ENCODE measurements around the gene ITSN1.
"Not testable (repeated sequence)": the region's sequence is repeated elsewhere in the genome, so short reads cannot be mapped to it uniquely, and the experiment has no call there.

The ITSN1 gene

DNA sequence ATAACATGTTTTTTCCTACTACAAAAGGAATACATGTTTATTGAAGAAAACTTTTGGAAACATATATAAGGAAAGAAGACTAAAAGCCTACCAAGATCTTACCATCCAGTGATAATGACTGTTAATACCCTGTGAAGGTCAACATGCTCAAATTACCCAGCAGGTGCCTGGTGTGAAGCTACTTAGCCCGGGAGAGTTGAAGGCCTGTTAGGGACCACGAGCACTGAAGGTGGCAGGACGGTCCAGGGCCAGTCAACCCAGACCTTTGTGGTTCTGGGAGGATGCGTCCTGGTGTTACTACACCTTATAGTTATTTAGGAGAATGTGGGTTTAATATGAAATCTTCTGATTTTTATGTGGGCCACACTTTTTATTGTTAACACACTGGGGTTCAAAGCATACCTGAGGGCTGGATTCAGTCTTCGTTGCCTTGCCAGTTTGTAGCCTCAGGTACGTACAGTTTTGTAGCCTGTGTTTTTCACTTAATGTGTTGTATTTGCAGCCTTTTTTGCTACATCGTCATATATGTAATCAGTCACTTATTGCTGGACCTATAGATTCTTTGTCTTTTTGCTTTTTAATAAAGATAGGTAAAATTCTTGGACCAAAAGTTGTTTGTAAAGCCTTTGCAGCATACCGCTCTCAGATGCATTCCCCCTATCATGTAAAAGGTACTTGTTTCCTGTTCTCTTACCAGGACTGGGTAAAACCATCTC is 9.8 kb downstream of the ITSN1 start:
- no peak for DNase-seq

DNA sequence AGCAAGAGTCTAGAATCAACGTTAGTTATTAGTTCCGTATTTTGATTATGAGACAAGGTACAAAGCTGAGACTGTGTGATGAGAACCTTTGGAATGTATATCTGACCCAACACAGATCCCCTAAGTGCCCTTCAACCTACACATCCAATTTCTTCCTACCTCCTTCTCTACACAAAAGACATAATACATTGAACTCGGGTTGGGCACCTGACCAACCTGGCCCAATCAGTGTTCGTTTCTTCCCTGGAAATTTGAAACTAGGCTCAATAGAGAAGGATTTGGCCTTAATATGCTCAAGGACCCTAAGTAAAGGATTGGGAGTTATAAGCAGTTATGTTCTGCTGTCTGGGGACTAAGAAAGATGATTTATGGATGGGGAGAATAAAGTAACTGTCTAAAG is 12.1 kb downstream of the ITSN1 start:
- no peak for DNase-seq

DNA sequence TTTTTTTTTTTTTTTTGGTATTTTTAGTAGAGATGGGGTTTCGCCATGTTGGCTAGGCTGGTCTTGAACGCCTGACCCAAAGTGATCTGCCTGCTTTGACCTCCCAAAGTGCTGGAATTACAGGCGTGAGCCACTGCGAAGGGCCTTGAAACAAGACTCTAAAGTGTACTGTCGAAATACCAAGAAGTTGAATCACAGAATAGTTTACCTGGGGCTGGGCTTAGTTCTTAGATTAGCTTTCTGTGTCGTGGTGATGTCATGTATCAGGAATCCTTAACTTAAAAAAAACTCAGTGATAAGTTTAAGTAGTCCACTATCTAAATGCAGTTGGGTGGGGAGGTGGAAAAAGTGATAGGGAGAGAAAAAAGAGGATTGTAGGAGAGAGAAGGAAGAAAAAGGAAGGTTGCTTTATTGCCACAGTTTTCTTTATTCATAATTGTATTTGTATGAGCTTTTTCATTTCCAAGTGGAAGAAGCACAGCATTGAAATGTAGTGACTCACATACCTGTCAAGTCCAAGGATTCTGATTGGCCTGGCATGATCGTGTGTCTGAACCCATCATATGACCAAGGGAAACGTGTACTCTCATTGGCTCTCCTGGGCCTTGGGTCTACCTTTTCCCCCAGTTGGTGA is 13.4 kb downstream of the ITSN1 start:
- DNase-seq: no peak

DNA sequence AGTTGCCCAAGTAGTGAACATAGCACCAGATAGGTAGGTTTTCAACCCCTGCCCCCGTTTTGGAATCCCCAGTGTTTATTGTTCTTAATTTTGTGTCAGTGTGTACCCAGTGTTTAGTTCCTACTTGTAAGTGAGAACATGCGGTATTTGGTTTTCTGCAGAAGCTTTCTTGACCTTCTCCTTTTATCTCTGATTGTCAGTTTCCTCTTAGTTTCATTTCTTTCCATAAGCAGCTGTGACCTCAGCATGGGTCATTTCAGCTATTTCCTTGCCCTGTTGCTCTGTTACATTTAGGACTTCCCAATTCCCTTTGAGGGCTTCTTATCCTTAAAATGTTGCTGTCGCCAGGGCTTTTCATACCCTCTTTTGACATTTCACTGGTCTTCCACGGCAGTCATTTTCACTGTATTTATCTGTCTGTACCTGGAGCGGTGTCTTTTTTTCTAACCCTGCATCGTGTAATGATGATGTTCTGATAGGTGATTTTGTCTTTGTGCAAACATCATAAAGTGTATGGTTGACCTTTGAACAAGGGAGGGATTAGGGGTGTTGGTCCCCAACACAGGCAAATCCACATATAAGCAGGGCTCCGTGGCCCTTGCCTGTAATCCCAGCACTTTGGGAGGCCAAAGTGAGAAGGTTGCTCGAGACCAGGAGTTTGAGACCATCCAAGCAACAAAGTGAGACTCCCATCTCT is 15.0 kb downstream of the ITSN1 start:
- DNase-seq: no peak

GRCh38 chr21:33658919-33659567 is 16.7 kb downstream of the ITSN1 start:
- no peak for DNase-seq

- no peak for DNase-seq
These were observed 17.3 kb downstream of the ITSN1 start for GRCh38 chr21:33659568-33659949.

GRCh38 chr21:33660406-33660805 is 18.1 kb downstream of the ITSN1 start:
- DNase-seq: no peak

GRCh38 chr21:33661146-33661545 is 18.8 kb downstream of the ITSN1 start:
- DNase-seq: no peak

DNA sequence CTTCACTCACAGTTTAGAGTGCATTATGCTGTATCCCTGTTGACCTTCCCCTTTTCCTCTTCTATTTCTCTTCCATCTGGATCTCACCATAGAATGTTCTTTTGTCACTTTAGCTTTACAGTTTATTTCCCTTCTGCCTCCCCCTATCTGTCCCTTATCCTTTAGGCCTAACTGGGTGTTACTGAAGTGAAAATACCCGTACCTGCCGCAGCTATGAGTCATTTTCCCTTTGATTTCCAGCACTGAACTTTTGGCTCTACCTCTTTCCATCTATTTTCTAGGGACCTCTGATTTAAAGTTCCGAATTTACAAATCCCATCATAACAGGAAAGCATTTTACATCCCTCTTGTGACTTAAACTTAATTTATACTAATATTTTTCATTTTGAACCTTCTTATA is 19.7 kb downstream of the ITSN1 start:
- DNase-seq: no peak

- no peak for DNase-seq
These were observed 20.9 kb downstream of the ITSN1 start for GRCh38 chr21:33663241-33663640.

DNA sequence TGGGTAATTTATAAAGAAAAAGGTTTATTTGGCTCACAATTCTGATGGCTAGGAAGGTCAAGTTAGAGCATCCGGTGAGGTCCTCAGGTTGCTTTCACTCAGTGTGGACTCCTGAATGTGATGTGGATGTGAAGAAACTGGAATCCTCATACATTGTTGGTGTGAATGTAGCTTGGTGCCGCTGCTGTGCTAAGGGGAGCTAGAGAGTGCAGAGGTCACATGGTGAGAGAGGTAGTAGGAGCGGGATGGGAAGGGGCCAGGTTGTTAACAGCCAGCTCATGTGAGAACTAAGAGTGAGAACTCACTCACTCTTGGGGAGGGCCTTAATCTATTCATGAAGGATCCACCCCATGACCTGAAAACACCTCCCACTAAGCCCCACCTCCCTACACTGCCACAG is 21.8 kb downstream of the ITSN1 start:
- no peak for DNase-seq

DNA sequence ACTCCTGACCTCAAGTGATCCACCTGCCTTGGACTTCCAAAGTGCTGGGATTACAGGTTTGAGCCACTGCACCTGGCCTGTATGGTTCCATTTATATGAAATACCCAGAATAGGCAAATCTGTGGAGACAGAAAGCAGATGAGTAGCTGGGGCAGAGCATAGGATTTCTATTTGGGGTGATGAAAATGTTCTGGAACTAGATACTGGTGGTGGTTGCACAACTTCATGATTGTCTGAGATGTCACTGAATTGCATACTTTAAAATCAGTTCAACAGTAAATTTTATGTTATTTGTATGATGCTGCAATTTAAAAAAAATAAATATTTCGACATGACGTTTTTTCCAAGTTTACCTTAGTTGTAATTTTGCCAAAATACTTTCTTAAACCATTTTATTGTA is 23.9 kb downstream of the ITSN1 start:
- no peak for DNase-seq

DNA sequence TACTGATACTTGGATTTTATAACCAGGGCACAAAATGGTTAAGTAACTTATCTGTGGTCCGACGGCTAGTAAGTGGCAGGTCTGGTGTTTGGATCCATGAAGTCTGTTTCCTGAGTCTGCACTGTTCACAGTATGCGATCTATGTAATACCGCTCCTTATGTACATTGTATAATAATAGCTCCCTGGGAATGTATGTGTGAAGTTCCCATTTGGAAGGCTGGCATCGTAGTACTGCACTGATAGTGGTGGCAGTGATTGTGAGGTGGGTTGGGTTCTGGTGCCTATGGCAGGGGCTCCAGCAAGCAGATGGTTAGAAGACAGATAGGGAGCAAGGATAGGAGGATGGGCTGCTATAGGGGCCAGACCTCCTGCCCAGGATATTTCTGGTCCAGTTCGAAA is 25.3 kb downstream of the ITSN1 start:
- DNase-seq: no peak

GRCh38 chr21:33668180-33668579 is 25.9 kb downstream of the ITSN1 start:
- no peak for DNase-seq

DNA sequence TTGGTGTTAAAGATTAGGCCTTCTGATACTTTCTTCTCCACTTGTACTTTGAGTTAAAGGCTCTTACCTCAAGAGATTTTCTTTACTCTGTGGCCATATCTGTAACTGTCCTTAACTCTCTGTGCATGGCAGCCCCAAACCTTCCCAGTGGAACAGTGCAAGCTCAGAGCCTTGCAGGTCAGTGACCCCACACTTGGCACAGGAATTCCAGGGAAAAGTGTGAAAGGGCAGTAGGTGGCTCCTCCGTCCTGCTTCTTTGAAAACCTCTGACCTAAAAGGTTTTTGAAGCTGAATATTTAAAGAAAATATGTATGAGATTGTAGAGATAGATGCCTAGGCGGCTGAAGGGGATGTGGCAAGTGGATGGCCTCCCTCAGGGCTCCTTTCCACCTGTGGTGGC is 26.3 kb downstream of the ITSN1 start:
- no peak for DNase-seq

DNA sequence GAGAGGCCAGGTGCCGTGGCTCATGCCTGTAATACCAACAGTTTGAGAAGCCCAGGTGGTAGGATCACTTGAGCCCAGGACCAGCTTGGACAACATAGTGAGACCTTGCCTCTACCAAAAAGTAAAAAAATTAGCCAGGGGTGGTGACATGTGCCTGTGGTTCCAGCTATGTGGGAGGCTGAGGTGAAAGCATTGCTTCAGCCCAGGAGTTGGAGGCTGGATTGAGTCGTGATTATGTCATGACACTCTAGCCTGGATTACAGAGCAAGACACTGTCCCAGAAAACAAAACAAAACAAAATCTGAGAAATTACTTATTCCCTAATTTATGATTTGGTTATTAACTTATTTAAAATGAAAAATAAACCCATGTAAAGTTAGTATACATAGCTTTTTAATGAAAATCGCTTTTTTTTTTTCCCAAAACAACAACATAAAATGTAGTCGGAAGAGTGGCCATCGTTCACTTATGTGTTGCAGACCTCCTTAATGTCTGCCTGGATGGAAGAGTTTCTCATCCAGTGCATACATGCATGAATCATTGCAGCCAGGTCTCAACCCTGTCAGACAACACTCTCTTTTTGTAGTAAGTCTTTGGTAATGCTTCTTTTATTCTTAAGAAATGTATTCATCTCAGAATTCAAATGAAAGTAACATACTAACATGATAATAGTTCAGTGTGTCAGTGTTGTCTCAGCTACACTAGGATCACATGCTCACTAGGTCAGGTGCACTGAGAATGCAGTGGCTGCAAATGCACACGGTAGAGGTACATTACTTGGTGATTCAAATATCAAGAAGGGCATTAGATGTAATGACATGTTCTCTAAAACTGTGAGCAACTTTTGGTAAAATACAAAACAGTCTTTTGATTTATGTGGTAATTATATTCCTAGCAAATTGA is 28.0 kb downstream of the ITSN1 start:
- DNase-seq: no peak

DNA sequence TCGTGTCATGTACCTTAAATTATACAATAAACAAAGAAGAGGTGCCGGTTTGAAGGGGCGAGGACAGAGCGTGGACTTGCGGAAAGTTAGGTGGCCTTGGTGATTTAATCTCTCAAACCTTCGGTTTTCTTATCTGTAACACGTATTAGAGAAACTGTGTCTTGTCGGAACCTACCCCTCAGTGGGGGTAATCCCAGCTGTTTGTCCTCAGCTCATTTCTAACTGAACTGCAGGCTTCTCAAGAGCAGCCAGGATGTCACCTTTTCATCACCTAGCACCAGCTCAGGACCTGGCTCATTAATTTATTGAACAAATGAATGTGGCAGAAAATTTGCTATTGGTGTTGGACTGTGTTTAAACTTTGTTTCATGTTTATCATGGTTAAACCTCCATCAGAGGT is 31.2 kb downstream of the ITSN1 start:
- no peak for DNase-seq

DNA sequence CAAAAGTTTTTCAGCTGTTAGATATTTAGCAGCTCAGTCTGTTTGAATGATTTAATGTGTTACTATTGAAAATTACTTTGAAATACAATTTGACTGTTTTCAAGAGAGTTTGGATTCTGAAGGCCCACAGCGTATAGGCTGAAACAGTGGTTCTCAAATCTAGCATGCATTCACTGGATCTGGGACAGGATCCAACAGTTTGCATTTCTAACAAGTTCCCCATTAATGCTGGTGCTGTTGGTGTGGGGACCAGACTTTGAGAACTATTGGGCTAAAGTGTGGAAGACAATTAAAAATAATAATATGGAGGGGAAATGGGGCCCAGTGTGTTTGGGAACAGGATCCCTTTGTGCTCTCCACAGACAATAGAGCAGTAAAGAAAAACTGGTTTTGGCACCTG is 31.9 kb downstream of the ITSN1 start:
- no peak for DNase-seq

- not testable (repeated sequence) for DNase-seq
These were observed 34.4 kb downstream of the ITSN1 start for GRCh38 chr21:33676666-33677065.

- no peak for DNase-seq
These were observed 35.1 kb downstream of the ITSN1 start for GRCh38 chr21:33677450-33677849.

- DNase-seq: no peak
These were observed 38.6 kb downstream of the ITSN1 start for GRCh38 chr21:33680870-33681269.

GRCh38 chr21:33682992-33683627 is 40.8 kb downstream of the ITSN1 start:
- DNase-seq: no peak
